IPS-18a (cell line): Measurements from ENCODE around the gene TARDBP.

Experiments used
- H3K27ac ChIP-seq: one replicate; pipeline ENCODE4 v1.5.1; 2013; ENCODE audit warnings: low read length
- H3K27me3 ChIP-seq: one replicate; pipeline ENCODE4 v1.6.1; 2013; ENCODE audit warnings: mild to moderate bottlenecking, low read length; ENCODE audit not compliant: control insufficient read depth, insufficient read depth
- H3K36me3 ChIP-seq: one replicate; pipeline ENCODE4 v1.6.1; 2013; ENCODE audit warnings: low read depth, low read length; ENCODE audit not compliant: control insufficient read depth
- H3K4me1 ChIP-seq: one replicate; pipeline ENCODE4 v1.6.1; 2013; ENCODE audit warnings: low read depth, low read length; ENCODE audit not compliant: control insufficient read depth
- H3K4me3 ChIP-seq: one replicate; pipeline ENCODE4 v1.5.1; 2013; ENCODE audit warnings: low read length
- H3K9ac ChIP-seq: one replicate; pipeline ENCODE4 v1.6.1; 2013; ENCODE audit warnings: mild to moderate bottlenecking, low read length, moderate library complexity
- H3K9me3 ChIP-seq: one replicate; pipeline ENCODE4 v1.6.1; 2013; ENCODE audit warnings: low read depth, low read length; ENCODE audit not compliant: control insufficient read depth

Gene TARDBP

DNA sequence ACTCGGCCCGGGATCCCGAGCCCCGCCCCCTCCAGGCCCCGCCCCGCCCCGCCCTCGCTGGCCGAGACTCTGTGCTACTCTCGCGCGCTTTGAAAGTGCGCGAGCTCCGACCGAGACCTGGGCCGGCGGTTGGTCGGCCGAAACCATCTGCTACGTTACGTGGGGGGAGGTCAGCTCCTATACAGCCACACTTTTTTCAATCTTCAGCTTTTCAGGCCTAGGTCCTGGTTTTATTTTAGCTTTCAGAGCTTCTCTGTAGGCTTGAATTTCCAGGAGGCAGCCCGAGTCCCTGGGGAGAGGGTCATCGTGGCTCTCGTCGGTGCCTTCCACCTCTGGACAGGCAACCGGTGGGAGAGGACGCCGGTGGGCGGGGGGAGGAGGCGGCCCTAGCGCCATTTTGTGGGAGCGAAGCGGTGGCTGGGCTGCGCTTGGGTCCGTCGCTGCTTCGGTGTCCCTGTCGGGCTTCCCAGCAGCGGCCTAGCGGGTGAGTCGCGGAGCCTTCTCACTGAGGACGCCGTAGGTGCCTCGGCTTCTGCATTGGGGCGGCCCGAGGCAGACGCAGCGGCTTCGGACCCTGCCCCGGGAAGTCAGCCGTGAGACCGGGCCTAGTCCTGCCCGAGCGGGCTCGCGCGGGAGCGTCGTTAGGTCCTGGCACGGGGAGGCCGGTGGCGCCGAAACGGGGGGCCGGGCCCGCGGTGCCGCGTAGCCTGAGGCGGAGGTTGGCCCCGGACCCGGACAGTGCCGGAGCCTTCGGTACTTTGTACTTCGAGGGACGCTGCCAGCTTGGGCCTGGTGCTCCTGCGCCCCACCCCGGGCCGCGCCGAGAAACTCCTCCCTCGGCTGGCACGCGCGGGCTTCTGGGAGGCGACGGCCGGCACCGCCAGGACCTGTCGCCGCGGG, at the start of gene TARDBP:
Gene TARDBP, plus strand, starts transcription at position 395 of the 900 bp plus-strand sequence. CDS start 1,074 bp downstream, outside the sequence.
- peak within 1 kb of the TSS; percentile 97 for H3K27ac ChIP-seq
- H3K9ac ChIP-seq = peak within 1 kb of the TSS; percentile 93
- no peaks in the 10 kb centered on the region for H3K27me3 ChIP-seq
- no peaks in the 10 kb centered on the region for H3K9me3 ChIP-seq
- peaks cover 39% of the 10 kb centered on the region for H3K36me3 ChIP-seq
- peak within 1 kb of the TSS; percentile 74 for H3K4me3 ChIP-seq
- peaks cover 13% of the 10 kb centered on the region for H3K4me1 ChIP-seq

DNA sequence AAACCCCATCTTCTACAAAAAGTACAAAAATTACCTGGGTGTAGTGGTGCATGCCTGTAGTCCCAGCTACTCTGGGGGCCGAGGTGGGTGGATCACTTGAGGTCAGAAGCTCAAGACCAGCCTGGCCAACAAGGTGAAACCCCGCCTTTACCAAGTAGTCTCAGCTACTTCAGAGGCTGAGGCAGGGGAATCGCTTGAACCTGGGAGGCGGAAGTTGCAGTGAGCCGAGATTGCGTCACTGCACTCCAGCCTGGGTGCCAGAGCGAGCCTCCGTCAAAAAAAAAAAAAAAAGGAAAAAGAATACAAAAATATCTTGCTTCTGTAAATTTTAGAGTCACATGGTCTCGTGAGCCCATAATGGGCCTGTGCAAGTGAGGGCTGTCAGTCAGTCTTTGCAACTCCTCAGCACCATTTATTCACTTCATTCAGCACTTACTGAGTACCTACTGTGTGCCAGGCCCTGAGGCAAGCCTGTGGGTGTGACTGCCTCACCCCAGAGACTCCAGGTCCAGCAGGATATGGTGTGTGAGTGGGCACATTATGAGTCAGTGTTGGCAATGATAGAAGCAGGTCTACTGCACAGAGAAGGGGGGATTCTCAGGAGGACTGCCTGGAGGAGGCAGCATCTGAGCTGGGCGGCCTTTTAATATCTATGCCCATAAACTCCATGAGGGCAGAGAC, 46.8 kb upstream of the TARDBP start:
- H3K9ac ChIP-seq = no peak overlapping the region
- H3K4me3 ChIP-seq = no peak overlapping the region

GRCh38 chr1:10967090-10967489, 45.4 kb upstream of the TARDBP start:
- Histone ChIP-seq H3K4me1 (peaks cover 19% of the 10 kb centered on the region), H3K27me3 (no peaks in the 10 kb centered on the region), H3K9ac (no peak overlapping the region), H3K4me3 (no peak overlapping the region), H3K36me3 (no peaks in the 10 kb centered on the region), H3K9me3 (no peaks in the 10 kb centered on the region), H3K27ac (no peak overlapping the region)

More for the DNA sequence above, 46.8 kb upstream of the TARDBP start:
- no peak overlapping the region for H3K27ac ChIP-seq
- no peaks in the 10 kb centered on the region for H3K36me3 ChIP-seq
- H3K9me3 ChIP-seq = no peaks in the 10 kb centered on the region
- H3K27me3 ChIP-seq = no peaks in the 10 kb centered on the region
- H3K4me1 ChIP-seq = peaks cover 19% of the 10 kb centered on the region

GRCh38 chr1:10968411-10968826, 44.0 kb upstream of the TARDBP start:
- Histone ChIP-seq H3K9ac (no peak overlapping the region), H3K4me3 (no peak overlapping the region), H3K27me3 (no peaks in the 10 kb centered on the region), H3K9me3 (no peaks in the 10 kb centered on the region), H3K4me1 (peaks cover 19% of the 10 kb centered on the region), H3K27ac (no peak overlapping the region), H3K36me3 (no peaks in the 10 kb centered on the region)

GRCh38 chr1:10969267-10969970, 43.0 kb upstream of the TARDBP start:
- H3K27ac ChIP-seq = no peak overlapping the region
- no peaks in the 10 kb centered on the region for H3K9me3 ChIP-seq
- no peak overlapping the region for H3K9ac ChIP-seq
- peak overlapping the region; percentile 14 for H3K4me3 ChIP-seq
- H3K4me1 ChIP-seq = peaks cover 19% of the 10 kb centered on the region
- H3K36me3 ChIP-seq = no peaks in the 10 kb centered on the region
- no peaks in the 10 kb centered on the region for H3K27me3 ChIP-seq

GRCh38 chr1:10969971-10970332, 42.5 kb upstream of the TARDBP start:
- H3K36me3 ChIP-seq = no peaks in the 10 kb centered on the region

DNA sequence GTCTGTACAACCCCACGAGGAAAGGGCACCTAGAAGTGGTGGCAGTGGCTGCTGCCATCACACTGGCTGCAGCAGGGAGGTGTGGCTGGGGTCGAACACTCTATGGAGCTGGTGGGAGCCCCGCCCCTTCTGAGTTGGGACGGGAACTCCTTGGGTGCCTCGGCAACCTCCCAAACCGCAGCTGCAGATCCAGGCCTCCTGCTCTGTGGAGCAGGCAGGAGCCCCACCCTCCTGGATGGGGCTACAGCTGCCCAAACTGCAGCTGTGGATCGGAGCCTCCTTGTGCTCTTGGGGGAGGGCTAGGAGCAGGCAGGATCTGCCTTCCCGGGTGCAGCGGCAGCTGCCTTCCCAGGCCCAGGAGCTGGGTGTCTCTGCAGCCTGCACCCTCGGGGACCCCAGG, 38.9 kb upstream of the TARDBP start:
- Histone ChIP-seq H3K4me3 (no peak overlapping the region), H3K27ac (no peak overlapping the region)

More at GRCh38 chr1:10969971-10970332, 42.5 kb upstream of the TARDBP start:
- H3K27me3 ChIP-seq = no peaks in the 10 kb centered on the region
- no peak overlapping the region for H3K4me3 ChIP-seq
- H3K9me3 ChIP-seq = no peaks in the 10 kb centered on the region
- no peak overlapping the region for H3K27ac ChIP-seq
- H3K9ac ChIP-seq = no peak overlapping the region
- peaks cover 19% of the 10 kb centered on the region for H3K4me1 ChIP-seq

GRCh38 chr1:10973956-10974881, 38.2 kb upstream of the TARDBP start:
- no peak overlapping the region for H3K27ac ChIP-seq
- H3K4me1 ChIP-seq = peaks cover 15% of the 10 kb centered on the region
- H3K9me3 ChIP-seq = no peaks in the 10 kb centered on the region
- no peak overlapping the region for H3K9ac ChIP-seq
- H3K36me3 ChIP-seq = no peaks in the 10 kb centered on the region
- no peaks in the 10 kb centered on the region for H3K27me3 ChIP-seq
- H3K4me3 ChIP-seq = no peak overlapping the region

More for the DNA sequence above, 38.9 kb upstream of the TARDBP start:
- Histone ChIP-seq H3K27me3 (no peaks in the 10 kb centered on the region), H3K9ac (no peak overlapping the region), H3K36me3 (no peaks in the 10 kb centered on the region), H3K4me1 (peaks cover 18% of the 10 kb centered on the region), H3K9me3 (no peaks in the 10 kb centered on the region)

- no peaks in the 10 kb centered on the region for H3K27me3 ChIP-seq
- no peak overlapping the region for H3K9ac ChIP-seq
- H3K27ac ChIP-seq = no peak overlapping the region
- peaks cover 20% of the 10 kb centered on the region for H3K4me1 ChIP-seq
- no peaks in the 10 kb centered on the region for H3K9me3 ChIP-seq
- H3K36me3 ChIP-seq = no peaks in the 10 kb centered on the region
- no peak overlapping the region for H3K4me3 ChIP-seq
These were observed 36.7 kb upstream of the TARDBP start for GRCh38 chr1:10975567-10976326.

GRCh38 chr1:10978719-10979118, 33.7 kb upstream of the TARDBP start:
- peaks cover 36% of the 10 kb centered on the region for H3K4me1 ChIP-seq
- no peaks in the 10 kb centered on the region for H3K36me3 ChIP-seq
- no peaks in the 10 kb centered on the region for H3K9me3 ChIP-seq
- H3K4me3 ChIP-seq = no peak overlapping the region
- no peaks in the 10 kb centered on the region for H3K27me3 ChIP-seq
- H3K27ac ChIP-seq = no peak overlapping the region
- H3K9ac ChIP-seq = no peak overlapping the region
